ENCODE measurements around the gene CYB5R2.

- TF ChIP-seq CTCF (conservative IDR thresholded peaks at IDR 0.05; ENCODE audit: low read depth in 2 of 2) (no peak), ETS1 (IDR thresholded peaks at IDR 0.05) (no peak), EZH2phosphoT487 (IDR thresholded peaks at IDR 0.05; ENCODE audit: unreplicated experiment) (no peak), POLR2AphosphoS5 (IDR thresholded peaks at IDR 0.05; ENCODE audit: low read depth) (no peak), EZH2 (IDR thresholded peaks at IDR 0.05; ENCODE audit: low read depth, unreplicated experiment) (no peak), CREB1 (CRISPR knock-in tag; IDR thresholded peaks at IDR 0.05; ENCODE audit: low read depth) (no peak), ZNF331 (CRISPR knock-in tag; IDR thresholded peaks at IDR 0.05; ENCODE audit: low read depth) (no peak), REST (IDR thresholded peaks at IDR 0.05; ENCODE audit: unreplicated experiment) (no peak), JUNB (IDR thresholded peaks at IDR 0.05; ENCODE audit: unreplicated experiment) (no peak), ZNF114 (CRISPR knock-in tag; IDR thresholded peaks at IDR 0.05) (no peak), NANOG (IDR thresholded peaks at IDR 0.05; ENCODE audit: borderline replicate concordance) (no peak)
Observed at GRCh38 chr11:7714786-7715185, 41.5 kb upstream of the CYB5R2 start.
